ENCODE data around the gene PFKP. TPM values are rescaled to one million over a fixed set of nuclear protein-coding genes. Genes with fewer than 3 reads are reported as not detected.

PFKP gene
- total RNA-seq (100 to 1,000 TPM in 3 of 4 donors, 10 to 100 TPM in 1; 88.7 to 120 (median 114) TPM), polyA plus RNA-seq (86.8 TPM)
- long read RNA-seq, donor 1, transcript PFKP-203 (22 exons, 2,654 nt): major isoform, 240 of 363 reads
- long read RNA-seq, donor 1, partial matches to known transcripts: 77 of 363 reads
- long read RNA-seq, donor 1, other reads (novel, unspliced or antisense): 44 of 363 reads
- long read RNA-seq, donor 2, transcript PFKP-203 (22 exons, 2,654 nt): major isoform, 163 of 216 reads
- long read RNA-seq, donor 2, partial matches to known transcripts: 18 of 216 reads
- long read RNA-seq, donor 2, other reads (novel, unspliced or antisense): 33 of 216 reads
- long read RNA-seq, donor 3, transcript PFKP-203 (22 exons, 2,654 nt): major isoform, 653 of 821 reads
- long read RNA-seq, donor 3, partial matches to known transcripts: 99 of 821 reads
- long read RNA-seq, donor 3, other reads (novel, unspliced or antisense): 68 of 821 reads
- long read RNA-seq, donor 4, transcript PFKP-203 (22 exons, 2,654 nt): major isoform, 128 of 164 reads
- long read RNA-seq, donor 4, partial matches to known transcripts: 14 of 164 reads
- long read RNA-seq, donor 4, other reads (novel, unspliced or antisense): 22 of 164 reads

GRCh38 chr10:3067118-3067858 is at the start of gene PFKP:
TSS of gene PFKP (plus strand) at chr10:3067548. CDS start at chr10:3067596, 48 bp downstream.
- peak within 1 kb of the TSS; percentile 79 for H3K4me3 ChIP-seq (ENCODE audit: low read length)
- no peaks in the 10 kb centered on the region for H3K9me3 ChIP-seq (ENCODE audit: control insufficient read depth, low read length)
- intact Hi-C loops (cut with DNase I): no loop called here
- peak within 1 kb of the TSS; percentile 63 for H3K27ac ChIP-seq (ENCODE audit: low read length)
- DNase-seq: peak; percentile 42 to 78 (median 72)
- H3K27me3 ChIP-seq (ENCODE audit: control insufficient read depth, insufficient read depth): no peaks in the 10 kb centered on the region
- peak; percentile 34 to 55 for ATAC-seq
- H3K4me1 ChIP-seq (ENCODE audit: control insufficient read depth, insufficient read depth, low read length): no peaks in the 10 kb centered on the region
- under 1% methylated on average over 86 of the region's 86 CpGs for WGBS

DNA sequence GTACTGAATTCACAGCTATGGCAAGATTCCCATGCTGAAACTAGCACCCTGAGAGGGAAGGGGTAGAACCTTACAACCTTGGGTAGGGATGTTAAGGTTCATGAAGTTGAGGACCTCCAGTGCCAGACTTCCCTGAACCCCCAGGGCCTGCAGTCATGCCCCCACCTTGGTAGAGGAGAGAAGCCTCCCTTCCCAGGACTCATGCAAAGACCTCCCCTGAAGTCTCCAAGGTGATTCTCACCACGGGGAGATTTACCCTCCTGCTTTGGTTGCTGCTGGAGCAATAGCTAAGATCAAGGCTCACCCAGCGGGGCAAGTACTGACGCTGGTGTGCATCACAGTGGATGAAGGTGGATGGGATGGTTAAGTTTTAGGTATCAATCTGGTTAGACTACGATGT is 49.1 kb upstream of the PFKP start:
- Histone ChIP-seq H3K4me1 (ENCODE audit: control insufficient read depth, insufficient read depth, low read length) (no peaks in the 10 kb centered on the region), H3K27ac (ENCODE audit: low read length) (no peak overlapping the region), H3K4me3 (ENCODE audit: low read length) (no peak overlapping the region), H3K9me3 (ENCODE audit: control insufficient read depth, low read length) (peaks cover 1% of the 10 kb centered on the region), H3K27me3 (ENCODE audit: control insufficient read depth, insufficient read depth) (no peaks in the 10 kb centered on the region)
- WGBS: 78% methylated on average over 4 of the region's 4 CpGs
- DNase-seq: no peak
- no peak for ATAC-seq
- intact Hi-C loops (cut with DNase I): no loop called here

GRCh38 chr10:3020311-3020710 is 47.0 kb upstream of the PFKP start:
- DNase-seq (no peak), ATAC-seq (no peak)
- Histone ChIP-seq H3K9me3 (ENCODE audit: control insufficient read depth, low read length) (no peaks in the 10 kb centered on the region), H3K27me3 (ENCODE audit: control insufficient read depth, insufficient read depth) (no peaks in the 10 kb centered on the region), H3K27ac (ENCODE audit: low read length) (no peak overlapping the region), H3K4me1 (ENCODE audit: control insufficient read depth, insufficient read depth, low read length) (no peaks in the 10 kb centered on the region), H3K4me3 (ENCODE audit: low read length) (no peak overlapping the region)
- WGBS: 89% methylated on average over 15 of the region's 15 CpGs
- intact Hi-C loops (cut with DNase I): no loop called here

DNA sequence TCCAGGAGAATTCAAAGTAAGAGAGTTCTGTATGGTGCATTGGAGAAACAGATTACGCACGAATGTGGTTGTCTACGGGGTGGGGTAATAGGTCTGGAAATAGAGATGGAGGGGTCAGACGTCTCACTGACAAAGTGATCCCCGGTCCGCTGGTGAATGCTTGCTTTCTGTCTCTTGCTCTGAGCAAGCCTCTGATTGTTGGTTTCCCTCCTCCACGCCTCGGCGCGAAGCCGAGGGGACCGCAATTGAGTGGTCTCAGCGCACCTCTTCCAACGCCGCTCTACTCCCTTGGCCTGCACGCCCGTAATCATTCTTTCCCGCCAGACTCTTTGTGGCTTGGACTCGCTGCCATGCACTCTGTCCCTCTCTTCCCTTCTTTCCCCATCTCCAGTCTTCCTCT is 46.5 kb upstream of the PFKP start:
- no peak for DNase-seq
- 94% methylated on average over 19 of the region's 19 CpGs for WGBS
- intact Hi-C loops (cut with DNase I): no loop called here
- Histone ChIP-seq H3K27ac (ENCODE audit: low read length) (no peak overlapping the region), H3K4me1 (ENCODE audit: control insufficient read depth, insufficient read depth, low read length) (no peaks in the 10 kb centered on the region), H3K9me3 (ENCODE audit: control insufficient read depth, low read length) (no peaks in the 10 kb centered on the region), H3K4me3 (ENCODE audit: low read length) (no peak overlapping the region), H3K27me3 (ENCODE audit: control insufficient read depth, insufficient read depth) (no peaks in the 10 kb centered on the region)
- ATAC-seq: no peak

GRCh38 chr10:3022027-3022426 is 45.3 kb upstream of the PFKP start:
- WGBS: 60% methylated on average over 3 of the region's 3 CpGs
- Histone ChIP-seq H3K27ac (ENCODE audit: low read length) (no peak overlapping the region), H3K4me1 (ENCODE audit: control insufficient read depth, insufficient read depth, low read length) (no peaks in the 10 kb centered on the region), H3K27me3 (ENCODE audit: control insufficient read depth, insufficient read depth) (no peaks in the 10 kb centered on the region), H3K4me3 (ENCODE audit: low read length) (no peak overlapping the region), H3K9me3 (ENCODE audit: control insufficient read depth, low read length) (no peaks in the 10 kb centered on the region)
- intact Hi-C loops (cut with DNase I): no loop called here
- no peak for DNase-seq
- no peak for ATAC-seq

- no peaks in the 10 kb centered on the region for H3K27me3 ChIP-seq (ENCODE audit: control insufficient read depth, insufficient read depth)
- H3K4me1 ChIP-seq (ENCODE audit: control insufficient read depth, insufficient read depth, low read length): no peaks in the 10 kb centered on the region
- no peak overlapping the region for H3K4me3 ChIP-seq (ENCODE audit: low read length)
- no peak overlapping the region for H3K27ac ChIP-seq (ENCODE audit: low read length)
- WGBS: 89% methylated on average over 2 of the region's 2 CpGs
- no peak for ATAC-seq
- H3K9me3 ChIP-seq (ENCODE audit: control insufficient read depth, low read length): no peaks in the 10 kb centered on the region
- no peak for DNase-seq
- intact Hi-C loops (cut with DNase I): no loop called here
Measured at GRCh38 chr10:3023892-3024291, 43.5 kb upstream of the PFKP start.

DNA sequence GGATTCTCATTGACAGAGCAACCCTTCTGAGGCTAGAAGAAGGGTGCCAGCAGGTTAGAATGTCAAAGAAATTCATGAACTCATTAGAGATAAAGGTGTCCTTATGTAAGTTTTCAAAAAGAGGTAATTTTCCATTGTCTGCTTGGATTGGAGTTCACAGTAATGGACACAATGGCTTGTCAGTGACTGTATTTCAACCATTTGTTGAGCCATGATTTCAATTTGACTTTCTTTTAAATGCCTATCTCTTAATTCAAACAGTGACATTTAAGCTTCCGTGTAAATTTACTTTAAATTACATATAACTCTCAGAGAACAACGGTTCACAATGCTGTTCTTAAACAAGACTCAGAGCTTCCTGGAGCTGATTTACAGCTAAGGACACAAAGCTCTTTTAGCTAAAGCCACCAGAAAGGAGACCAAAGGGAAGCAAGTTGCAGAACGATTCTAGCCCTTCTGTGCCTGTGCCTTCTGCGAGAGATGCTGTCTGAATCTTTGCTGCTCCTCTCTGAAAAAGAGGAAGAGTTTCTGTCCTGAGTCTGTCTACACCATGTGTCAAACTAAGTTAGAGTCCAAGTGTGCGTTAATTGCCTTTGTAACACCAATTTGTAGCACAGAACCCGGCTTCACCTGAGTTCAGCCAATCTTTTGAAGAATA is 42.2 kb upstream of the PFKP start:
- H3K27ac ChIP-seq (ENCODE audit: low read length): no peak overlapping the region
- H3K4me3 ChIP-seq (ENCODE audit: low read length): no peak overlapping the region
- H3K9me3 ChIP-seq (ENCODE audit: control insufficient read depth, low read length): no peaks in the 10 kb centered on the region
- no peaks in the 10 kb centered on the region for H3K27me3 ChIP-seq (ENCODE audit: control insufficient read depth, insufficient read depth)
- WGBS: 74% methylated on average over 6 of the region's 6 CpGs
- H3K4me1 ChIP-seq (ENCODE audit: control insufficient read depth, insufficient read depth, low read length): no peaks in the 10 kb centered on the region
- DNase-seq (no peak), ATAC-seq (no peak)
- intact Hi-C loops (cut with DNase I): no loop called here

DNA sequence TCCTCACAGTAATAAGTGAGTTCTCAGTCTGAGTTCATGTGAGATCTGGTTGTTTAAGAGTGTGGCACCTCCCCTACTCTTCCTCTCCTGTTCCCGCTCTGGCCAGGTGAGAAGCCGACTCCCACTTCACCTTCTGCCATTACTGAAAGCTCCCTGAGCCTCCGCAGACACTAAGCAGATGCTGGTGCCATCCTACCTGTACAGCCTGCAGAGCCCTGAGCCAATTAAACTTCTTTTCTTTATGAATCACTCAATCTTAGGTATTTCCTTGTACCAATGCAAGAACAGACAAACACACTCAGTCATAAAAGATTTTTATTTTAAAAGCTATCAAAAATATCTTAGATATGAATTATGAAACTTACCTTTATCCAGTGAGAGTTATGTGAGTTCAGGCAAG is 39.5 kb upstream of the PFKP start:
- intact Hi-C loops (cut with DNase I): no loop called here
- Histone ChIP-seq H3K4me3 (ENCODE audit: low read length) (no peak overlapping the region), H3K4me1 (ENCODE audit: control insufficient read depth, insufficient read depth, low read length) (no peaks in the 10 kb centered on the region), H3K27me3 (ENCODE audit: control insufficient read depth, insufficient read depth) (peaks cover 3% of the 10 kb centered on the region), H3K27ac (ENCODE audit: low read length) (no peak overlapping the region), H3K9me3 (ENCODE audit: control insufficient read depth, low read length) (no peaks in the 10 kb centered on the region)
- DNase-seq (no peak), ATAC-seq (no peak)
- WGBS: 56% methylated on average over 3 of the region's 3 CpGs

- Histone ChIP-seq H3K4me3 (ENCODE audit: low read length) (no peak overlapping the region), H3K4me1 (ENCODE audit: control insufficient read depth, insufficient read depth, low read length) (no peaks in the 10 kb centered on the region), H3K27me3 (ENCODE audit: control insufficient read depth, insufficient read depth) (peaks cover 3% of the 10 kb centered on the region), H3K27ac (ENCODE audit: low read length) (no peak overlapping the region), H3K9me3 (ENCODE audit: control insufficient read depth, low read length) (no peaks in the 10 kb centered on the region)
- DNase-seq (no peak), ATAC-seq (no peak)
- 87% methylated on average over 11 of the region's 11 CpGs for WGBS
- intact Hi-C loops (cut with DNase I): no loop called here
Measured at GRCh38 chr10:3028441-3028840, 38.9 kb upstream of the PFKP start.

- 47% methylated on average over 5 of the region's 5 CpGs for WGBS
- H3K27ac ChIP-seq (ENCODE audit: low read length): no peak overlapping the region
- intact Hi-C loops (cut with DNase I): no loop called here
- peaks cover 3% of the 10 kb centered on the region for H3K27me3 ChIP-seq (ENCODE audit: control insufficient read depth, insufficient read depth)
- DNase-seq (no peak), ATAC-seq (no peak)
- no peak overlapping the region for H3K4me3 ChIP-seq (ENCODE audit: low read length)
- H3K9me3 ChIP-seq (ENCODE audit: control insufficient read depth, low read length): no peaks in the 10 kb centered on the region
- no peaks in the 10 kb centered on the region for H3K4me1 ChIP-seq (ENCODE audit: control insufficient read depth, insufficient read depth, low read length)
Measured at GRCh38 chr10:3030765-3031164, 36.6 kb upstream of the PFKP start.

- no peak for DNase-seq
- Histone ChIP-seq H3K9me3 (ENCODE audit: control insufficient read depth, low read length) (no peaks in the 10 kb centered on the region), H3K27me3 (ENCODE audit: control insufficient read depth, insufficient read depth) (peaks cover 3% of the 10 kb centered on the region), H3K27ac (ENCODE audit: low read length) (no peak overlapping the region), H3K4me3 (ENCODE audit: low read length) (no peak overlapping the region), H3K4me1 (ENCODE audit: control insufficient read depth, insufficient read depth, low read length) (no peaks in the 10 kb centered on the region)
- no peak for ATAC-seq
- intact Hi-C loops (cut with DNase I): no loop called here
- 66% methylated on average over 4 of the region's 4 CpGs for WGBS
Measured at GRCh38 chr10:3031490-3031889, 35.9 kb upstream of the PFKP start.

All from right cardiac atrium (tissue), 5 donors.